Loucy (cell line): Measurements from ENCODE around the gene STEAP4.

Experiments used
- H2AFZ ChIP-seq: fragments of 200-600 bp; sonication (generic); 2 replicates; pipeline ENCODE4 v1.6.0; 2016; ENCODE audit warnings: antibody characterized with exemption, mild to moderate bottlenecking, low read length, moderate library complexity
- H3F3A ChIP-seq: fragments of 200-600 bp; 2 replicates; pipeline ENCODE4 v1.6.0; 2016; ENCODE audit warnings: antibody characterized with exemption, low read depth, mild to moderate bottlenecking
- H3K27me3 ChIP-seq: fragments of 200-600 bp; sonication (generic); 2 replicates; pipeline ENCODE4 v1.6.1; 2014; ENCODE audit warnings: low read length, mild to moderate bottlenecking; ENCODE audit not compliant: insufficient read depth, poor library complexity, severe bottlenecking
- H3K36me3 ChIP-seq: fragments of 200-600 bp; sonication (generic); 2 replicates; pipeline ENCODE4 v1.6.1; 2016; ENCODE audit warnings: low read length; ENCODE audit not compliant: insufficient read depth
- H3K4me1 ChIP-seq: fragments of 200-600 bp; sonication (generic); 2 replicates; pipeline ENCODE4 v1.5.1; 2014; ENCODE audit warnings: low read length, mild to moderate bottlenecking; ENCODE audit not compliant: insufficient read depth, poor library complexity, severe bottlenecking
- H3K4me2 ChIP-seq: fragments of 200-600 bp; sonication (generic); 2 replicates; pipeline ENCODE4 v1.6.0; 2014; ENCODE audit warnings: antibody characterized with exemption, low read length, low read depth, mild to moderate bottlenecking; ENCODE audit not compliant: poor library complexity, severe bottlenecking
- H3K4me3 ChIP-seq: fragments of 200-600 bp; sonication (generic); 2 replicates; pipeline ENCODE4 v1.5.1; 2014; ENCODE audit warnings: low read length, mild to moderate bottlenecking, mixed read lengths; ENCODE audit not compliant: poor library complexity, severe bottlenecking
- H3K79me2 ChIP-seq: fragments of 200-600 bp; sonication (generic); 2 replicates; pipeline ENCODE4 v1.6.1; 2014; ENCODE audit warnings: low read length; ENCODE audit not compliant: insufficient read depth
- H3K9ac ChIP-seq: fragments of 200-600 bp; sonication (generic); 2 replicates; pipeline ENCODE4 v1.6.0; 2014; ENCODE audit warnings: mild to moderate bottlenecking, low read depth, low read length, moderate library complexity; ENCODE audit not compliant: poor library complexity, severe bottlenecking
- H3K9me2 ChIP-seq: fragments of 200-600 bp; sonication (generic); replicated peaks from 2 replicates; pipeline ENCODE4 v1.6.1; 2016; ENCODE audit warnings: low read depth, low read length, mixed read lengths
- H3K9me3 ChIP-seq: fragments of 200-600 bp; sonication (generic); 2 replicates; pipeline ENCODE4 v1.6.1; 2014; ENCODE audit warnings: mild to moderate bottlenecking, antibody characterized with exemption, low read length, low read depth; ENCODE audit not compliant: insufficient read depth
- H4K20me1 ChIP-seq: fragments of 200-600 bp; sonication (generic); 2 replicates; pipeline ENCODE4 v1.6.0; 2014; ENCODE audit warnings: antibody characterized with exemption, low read length, mild to moderate bottlenecking; ENCODE audit not compliant: insufficient read depth, poor library complexity, severe bottlenecking
- EZH2phosphoT487 ChIP-seq: fragments of 200-600 bp; IDR thresholded peaks from 2 replicates; pipeline ENCODE4 v1.6.1; 2018; ENCODE audit warnings: antibody characterized with exemption, mild to moderate bottlenecking, moderate library complexity, borderline replicate concordance
- TF ChIP-seq, protein P1 (sequence below): fragments of 200-600 bp; sonication (generic); conservative IDR thresholded peaks from 2 replicates; pipeline ENCODE4 v1.5.1; 2014; ENCODE audit warnings: mild to moderate bottlenecking, antibody characterized with exemption, low read length

STEAP4 gene

DNA sequence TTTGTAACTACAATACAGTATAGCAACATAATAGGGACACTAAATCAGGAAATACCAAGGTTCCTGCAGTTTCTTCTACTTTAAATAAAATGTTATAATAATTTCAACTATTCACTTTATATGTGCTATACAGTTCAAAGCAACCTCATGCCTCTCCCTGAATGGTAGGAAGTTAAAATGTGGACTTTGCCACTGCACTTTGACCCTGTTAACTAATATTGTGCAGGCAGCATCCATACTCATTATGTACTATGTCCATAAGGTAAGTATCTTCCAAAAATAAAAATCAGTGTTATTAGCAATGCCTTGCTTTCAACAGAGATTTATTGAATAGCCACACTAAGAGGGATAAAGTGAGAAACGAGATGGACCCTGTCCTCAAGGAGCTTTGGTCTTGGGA, 4.8 kb downstream of the STEAP4 start:
- Histone ChIP-seq H3K9me2 (no peaks in the 10 kb centered on the region; the same call in 1 of the 2 replicates), H3K79me2 (no peaks in the 10 kb centered on the region), H3F3A (no peaks in the 10 kb centered on the region)

DNA sequence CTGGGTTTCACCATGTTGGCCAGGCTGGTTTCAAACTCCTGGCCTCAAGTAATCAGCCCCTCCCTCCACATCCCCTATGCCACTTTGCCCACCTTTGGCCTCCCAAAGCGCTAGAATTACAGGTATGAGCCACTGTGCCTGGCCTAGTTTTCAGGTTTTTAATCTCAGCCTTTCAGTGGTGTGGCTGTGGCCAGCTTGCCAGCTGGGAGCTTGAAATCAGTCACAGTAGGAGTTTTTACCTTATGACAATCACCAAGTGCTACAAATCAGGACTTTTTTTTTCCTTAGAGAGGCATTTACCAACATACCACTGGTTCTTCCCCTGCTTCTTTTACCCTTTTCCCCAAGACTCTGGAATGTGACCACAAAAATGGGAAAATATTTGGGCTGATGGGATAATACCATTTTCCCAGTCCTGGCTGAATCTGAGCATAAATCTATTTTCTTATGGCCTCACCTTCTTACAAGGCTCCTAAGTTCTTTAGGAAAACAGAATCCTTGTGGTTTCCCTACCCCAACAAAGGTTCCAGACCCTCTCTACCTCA, 6.2 kb downstream of the STEAP4 start:
- H3K4me2 ChIP-seq = no peak overlapping the region
- no peaks in the 10 kb centered on the region for H3K36me3 ChIP-seq
- no peaks in the 10 kb centered on the region for H3K79me2 ChIP-seq
- H3K9ac ChIP-seq = no peak overlapping the region
- H2AFZ ChIP-seq = no peak overlapping the region
- H3K9me3 ChIP-seq = no peaks in the 10 kb centered on the region
- no peaks in the 10 kb centered on the region; the same call in 1 of the 2 replicates for H3K9me2 ChIP-seq
- TF ChIP-seq, protein P1, sequence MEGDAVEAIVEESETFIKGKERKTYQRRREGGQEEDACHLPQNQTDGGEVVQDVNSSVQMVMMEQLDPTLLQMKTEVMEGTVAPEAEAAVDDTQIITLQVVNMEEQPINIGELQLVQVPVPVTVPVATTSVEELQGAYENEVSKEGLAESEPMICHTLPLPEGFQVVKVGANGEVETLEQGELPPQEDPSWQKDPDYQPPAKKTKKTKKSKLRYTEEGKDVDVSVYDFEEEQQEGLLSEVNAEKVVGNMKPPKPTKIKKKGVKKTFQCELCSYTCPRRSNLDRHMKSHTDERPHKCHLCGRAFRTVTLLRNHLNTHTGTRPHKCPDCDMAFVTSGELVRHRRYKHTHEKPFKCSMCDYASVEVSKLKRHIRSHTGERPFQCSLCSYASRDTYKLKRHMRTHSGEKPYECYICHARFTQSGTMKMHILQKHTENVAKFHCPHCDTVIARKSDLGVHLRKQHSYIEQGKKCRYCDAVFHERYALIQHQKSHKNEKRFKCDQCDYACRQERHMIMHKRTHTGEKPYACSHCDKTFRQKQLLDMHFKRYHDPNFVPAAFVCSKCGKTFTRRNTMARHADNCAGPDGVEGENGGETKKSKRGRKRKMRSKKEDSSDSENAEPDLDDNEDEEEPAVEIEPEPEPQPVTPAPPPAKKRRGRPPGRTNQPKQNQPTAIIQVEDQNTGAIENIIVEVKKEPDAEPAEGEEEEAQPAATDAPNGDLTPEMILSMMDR = no peak
- no peak for TF ChIP-seq EZH2phosphoT487
- H3K27me3 ChIP-seq = no peaks in the 10 kb centered on the region
- no peaks in the 10 kb centered on the region for H4K20me1 ChIP-seq
- H3K4me1 ChIP-seq = no peaks in the 10 kb centered on the region
- no peaks in the 10 kb centered on the region for H3F3A ChIP-seq
- no peak overlapping the region for H3K4me3 ChIP-seq

More for the DNA sequence above, 4.8 kb downstream of the STEAP4 start:
- no peak overlapping the region for H3K4me3 ChIP-seq
- no peak overlapping the region for H2AFZ ChIP-seq
- H3K4me2 ChIP-seq = no peak overlapping the region
- H3K4me1 ChIP-seq = no peaks in the 10 kb centered on the region
- no peaks in the 10 kb centered on the region for H3K9me3 ChIP-seq
- H3K9ac ChIP-seq = no peak overlapping the region
- no peaks in the 10 kb centered on the region for H3K27me3 ChIP-seq
- no peaks in the 10 kb centered on the region for H4K20me1 ChIP-seq
- TF ChIP-seq, protein P1 = no peak
- TF ChIP-seq EZH2phosphoT487 = no peak
- H3K36me3 ChIP-seq = no peaks in the 10 kb centered on the region

DNA sequence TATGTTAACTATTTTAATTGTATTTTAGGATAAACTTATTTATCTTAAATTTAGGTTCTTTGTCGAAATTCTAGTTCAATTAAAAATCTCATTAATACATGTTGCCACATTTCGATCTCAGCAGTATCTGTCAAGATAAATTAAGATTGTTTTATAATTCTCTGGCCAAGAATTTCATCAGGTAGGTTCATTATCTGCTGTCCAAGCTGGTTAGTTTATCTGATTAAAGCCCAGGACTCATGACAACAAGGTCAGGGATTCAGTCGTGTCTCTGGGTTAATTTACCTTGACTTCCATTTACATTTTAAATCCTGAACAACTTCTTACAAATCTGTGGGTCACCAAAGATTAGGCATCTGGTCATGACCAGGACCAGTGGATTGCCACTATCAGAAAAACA, 7.6 kb downstream of the STEAP4 start:
- H3K36me3 ChIP-seq = no peaks in the 10 kb centered on the region
- H3K4me3 ChIP-seq = no peak overlapping the region
- H4K20me1 ChIP-seq = no peaks in the 10 kb centered on the region
- H3K79me2 ChIP-seq = no peaks in the 10 kb centered on the region
- H3K9me2 ChIP-seq = no peaks in the 10 kb centered on the region; the same call in 1 of the 2 replicates
- no peaks in the 10 kb centered on the region for H3K4me1 ChIP-seq
- H3K27me3 ChIP-seq = no peaks in the 10 kb centered on the region
- no peak overlapping the region for H2AFZ ChIP-seq
- H3K9ac ChIP-seq = no peak overlapping the region
- no peak overlapping the region for H3K4me2 ChIP-seq
- no peaks in the 10 kb centered on the region for H3K9me3 ChIP-seq
- H3F3A ChIP-seq = no peaks in the 10 kb centered on the region
- TF ChIP-seq, protein P1 = no peak
- no peak for TF ChIP-seq EZH2phosphoT487
